HepG2 (cell line): ENCODE results near the gene EHD4. TPM values are rescaled to one million over a fixed set of nuclear protein-coding genes. Genes with fewer than 3 reads are reported as not detected.

ENCODE experiments used
- ATAC-seq: fragments of 200-7000 bp; cut with Tn5 transposase; 3 replicates; pipeline ENCODE4 v1.9.1; 2020; ENCODE audit warnings: mild to moderate bottlenecking, moderate library complexity
- BruUV-seq: library from RNA; stranded (reverse); fragments of 400-500 nt; replicated peaks from 2 replicates; lab custom pipeline; 2021; lab: Mats Ljungman, UMichigan
- CTCF ChIA-PET: fragments of 300-600 bp; formaldehyde crosslinking; extraction: SDS; loops from one replicate; lab custom pipeline; 2021; ENCODE audit warnings: low total read pairs, inconsistent platforms, low intra/inter-chr PET ratio; lab: Yijun Ruan, JAX
- POLR2A ChIA-PET: fragments of 350-600 bp; sonication (Branson Sonifier 250); formaldehyde crosslinking; loops from one replicate; lab custom pipeline; 2020; ENCODE audit warnings: antibody characterized with exemption, inconsistent platforms; lab: Yijun Ruan, JAX
- DNase-seq: peaks from one replicate; pipeline ENCODE4 v3.0.0-alpha.2; 2015; ENCODE audit warnings: low spot score
- FAIRE-seq: peaks from 3 replicates; lab custom pipeline; 2011; peaks lifted over from hg19 to GRCh38; lab: Jason Lieb, UNC
- H2AFZ ChIP-seq: one replicate; pipeline ENCODE4 v1.6.1; 2011; ENCODE audit warnings: low read length, inconsistent platforms
- H3K27ac ChIP-seq: fragments of 300-600 bp; 3 replicates; pipeline ENCODE4 v1.8.0; 2011; ENCODE audit warnings: mixed run types, mild to moderate bottlenecking, mixed read lengths, low read length, inconsistent platforms; ENCODE audit not compliant: insufficient read depth; ENCODE audit errors: extremely low read length
- H3K27me3 ChIP-seq, 2 experiments: fragments of 200-600 bp in 1 of 2; 2 replicates in 1 of 2; 3 replicates in 1 of 2; pipeline versions ENCODE4 v1.6.0 to v1.8.0; 2011; ENCODE audit warnings: low read length in 2 of 2, mild to moderate bottlenecking in 2 of 2, moderate library complexity in 2 of 2, inconsistent platforms in 1 of 2; ENCODE audit not compliant: insufficient read depth in 2 of 2, control insufficient read depth in 1 of 2
- H3K36me3 ChIP-seq, 2 experiments: fragments of 200-600 bp in 1 of 2; replicated peaks in 1 of 2; 2 replicates in 1 of 2; 3 replicates in 1 of 2; pipeline versions ENCODE4 v1.5.1 to v1.8.0; 2011; ENCODE audit warnings: low read length in 2 of 2, inconsistent platforms in 1 of 2; ENCODE audit not compliant: insufficient read depth in 2 of 2, control insufficient read depth in 1 of 2
- H3K4me1 ChIP-seq: 2 replicates; pipeline ENCODE4 v1.5.1; 2012; ENCODE audit warnings: low read length, inconsistent platforms; ENCODE audit not compliant: insufficient read depth
- H3K4me2 ChIP-seq: 2 replicates; pipeline ENCODE4 v1.6.0; 2011; ENCODE audit warnings: low read depth, low read length, inconsistent platforms
- H3K4me3 ChIP-seq, 3 experiments: fragments of 200-600 bp in 1 of 3; sonication (generic), shearing (Covaris generic) in 1 of 3; replicated peaks in 1 of 3; 2 replicates each; pipeline ENCODE4 v1.5.1; 2011 to 2016; ENCODE audit warnings: low read length in 3 of 3, inconsistent platforms in 2 of 3, low read depth in 2 of 3, mild to moderate bottlenecking in 2 of 3, control low read depth in 1 of 3, mixed read lengths in 1 of 3; ENCODE audit not compliant: insufficient read depth in 1 of 3
- H3K79me2 ChIP-seq: one replicate; pipeline ENCODE4 v1.6.1; 2011; ENCODE audit warnings: low read length, inconsistent platforms; ENCODE audit not compliant: insufficient read depth
- H3K9ac ChIP-seq: 2 replicates; pipeline ENCODE4 v1.6.0; 2011; ENCODE audit warnings: mild to moderate bottlenecking, low read depth, low read length, inconsistent platforms; ENCODE audit not compliant: insufficient read depth
- H3K9me3 ChIP-seq: 2 replicates; pipeline ENCODE4 v1.5.1; 2012; ENCODE audit warnings: mild to moderate bottlenecking, low read length
- H4K20me1 ChIP-seq: 2 replicates; pipeline ENCODE4 v1.6.0; 2011; ENCODE audit warnings: inconsistent platforms, mild to moderate bottlenecking, low read length, moderate library complexity; ENCODE audit not compliant: insufficient read depth
- ARID2 ChIP-seq: sonication (generic); formaldehyde crosslinking; IDR thresholded peaks from 2 replicates; pipeline ENCODE4 v1.8.1; 2022; ENCODE audit warnings: mild to moderate bottlenecking, missing genetic modification reagents, borderline replicate concordance
- ESRRA ChIP-seq: sonication (generic); formaldehyde crosslinking; IDR thresholded peaks from 2 replicates; pipeline ENCODE4 v1.5.1; 2020; ENCODE audit warnings: mild to moderate bottlenecking, low read depth, missing genetic modification reagents
- GFI1 ChIP-seq: sonication (generic); formaldehyde crosslinking; IDR thresholded peaks from 2 replicates; pipeline ENCODE4 v1.5.0; 2020; ENCODE audit warnings: missing genetic modification reagents, mild to moderate bottlenecking, borderline replicate concordance
- HHEX ChIP-seq: IDR thresholded peaks from 2 replicates; pipeline ENCODE4 v1.6.1; 2016; ENCODE audit warnings: control low read depth
- HINFP ChIP-seq: sonication (generic); formaldehyde crosslinking; IDR thresholded peaks from 2 replicates; pipeline ENCODE4 v1.4.0; 2020; ENCODE audit warnings: low read depth, mild to moderate bottlenecking, missing genetic modification reagents
- HOXD1 ChIP-seq: sonication (generic); formaldehyde crosslinking; IDR thresholded peaks from 2 replicates; pipeline ENCODE4 v1.5.0; 2020; ENCODE audit warnings: missing genetic modification reagents
- JUN ChIP-seq: sonication (generic); formaldehyde crosslinking; IDR thresholded peaks from 2 replicates; pipeline ENCODE4 v1.4.0; 2020; ENCODE audit warnings: mild to moderate bottlenecking, missing genetic modification reagents
- JUNB ChIP-seq: sonication (generic); formaldehyde crosslinking; IDR thresholded peaks from 2 replicates; pipeline ENCODE4 v1.8.0; 2022; ENCODE audit warnings: missing genetic modification reagents, mild to moderate bottlenecking, borderline replicate concordance
- KAT2B ChIP-seq: fragments of 150-350 bp; IDR thresholded peaks from 2 replicates; pipeline ENCODE4 v1.6.1; 2014; ENCODE audit warnings: low read depth, low read length, borderline replicate concordance
- POGZ ChIP-seq: sonication (generic); formaldehyde crosslinking; IDR thresholded peaks from 2 replicates; pipeline ENCODE4 v1.4.0; 2020; ENCODE audit warnings: mild to moderate bottlenecking, missing genetic modification reagents
- REXO4 ChIP-seq: sonication (generic); formaldehyde crosslinking; IDR thresholded peaks from 2 replicates; pipeline ENCODE4 v1.8.0; 2022; ENCODE audit warnings: missing genetic modification reagents, mild to moderate bottlenecking, borderline replicate concordance
- SNAPC4 ChIP-seq: sonication (generic); formaldehyde crosslinking; IDR thresholded peaks from 2 replicates; pipeline ENCODE4 v1.4.0; 2020; ENCODE audit warnings: mild to moderate bottlenecking, missing genetic modification reagents
- TCF7L2 ChIP-seq: IDR thresholded peaks from 2 replicates; pipeline ENCODE4 v1.6.1; 2011; ENCODE audit warnings: mild to moderate bottlenecking, low read depth, low read length, moderate library complexity
- ZFP1 ChIP-seq: IDR thresholded peaks from 2 replicates; pipeline ENCODE4 v1.6.1; 2016
- ZNF205 ChIP-seq: IDR thresholded peaks from 2 replicates; pipeline ENCODE4 v1.6.1; 2018; ENCODE audit warnings: missing biosample characterization, missing genetic modification reagents
- ZNF431 ChIP-seq: sonication (generic); formaldehyde crosslinking; IDR thresholded peaks from 2 replicates; pipeline ENCODE4 v1.9.0; 2022; ENCODE audit warnings: missing genetic modification reagents, low read depth, mild to moderate bottlenecking, borderline replicate concordance
- ZNF558 ChIP-seq: sonication (generic); formaldehyde crosslinking; IDR thresholded peaks from 2 replicates; pipeline ENCODE4 v1.9.0; 2022; ENCODE audit warnings: mild to moderate bottlenecking, missing genetic modification reagents, borderline replicate concordance
- ZNF772 ChIP-seq: sonication (generic); formaldehyde crosslinking; IDR thresholded peaks from 2 replicates; pipeline ENCODE4 v1.5.0; 2020; ENCODE audit warnings: mild to moderate bottlenecking, missing genetic modification reagents
- ZSCAN12 ChIP-seq: sonication (generic); formaldehyde crosslinking; IDR thresholded peaks from 2 replicates; pipeline ENCODE4 v1.9.0; 2021; ENCODE audit warnings: mild to moderate bottlenecking, missing genetic modification reagents
- ZSCAN21 ChIP-seq: sonication (generic); formaldehyde crosslinking; IDR thresholded peaks from 2 replicates; pipeline ENCODE4 v1.8.0; 2022; ENCODE audit warnings: mild to moderate bottlenecking, missing genetic modification reagents, moderate library complexity, borderline replicate concordance
- WGBS: methylation state at CpG from one replicate; pipeline ENCODE4 v1.1.6; 2017; ENCODE audit warnings: low lambda C conversion rate; 5-methylcytosine and 5-hydroxymethylcytosine counted together
- in situ Hi-C: cut with HindIII; loops from 2 replicates; pipeline ENCODE4 v1.10.0; 2017; ENCODE audit warnings: low pct_unique_long_range_greater_than_20kb; ENCODE audit not compliant: extremely low pct_ligation_motif_present
- intact Hi-C: fragments of 100-400 bp; cut with micrococcal nuclease; formaldehyde crosslinking; loops from one replicate; pipeline ENCODE4 v1.10.0; 2022; ENCODE audit not compliant: unreplicated experiment
- polyA plus RNA-seq, 8 experiments: library from polyadenylated mRNA; depleted of rRNA in 3 of 8; stranded (reverse) in 7 of 8; unstranded in 1 of 8; fragments of >200 nt; fragmentation: Illumina TruSeq in 4 of 8; extraction: Trizol in 4 of 8; gene quantifications; 2 replicates each; pipeline versions ENCODE4 v1.2.1 to v1.2.3, GENCODE V29; 2011 to 2016; ENCODE audit warnings: low read depth in 4 of 8, missing spikeins in 1 of 8, mixed read lengths in 1 of 8; ENCODE audit not compliant: insufficient read depth in 1 of 8
- total RNA-seq, 5 experiments: library from RNA; depleted of rRNA; stranded (reverse); fragments of >200 nt; fragmentation: Illumina TruSeq; extraction: Trizol; gene quantifications; 2 replicates each; pipeline ENCODE4 v1.2.3, GENCODE V29; 2016; ENCODE audit warnings: low read depth in 1 of 5

Gene EHD4
- total and polyA plus RNA-seq, 2 of the 13 experiments (the other 11 are each of a cell fraction or from before 2014, with no cell fraction given): 3.1 to 4.8 TPM

GRCh38 chr15:41990691-41991090 lies 18.3 kb upstream of the EHD4 start (continued):
- TF ChIP-seq HINFP (CRISPR knock-in tag) (no peak), SNAPC4 (CRISPR knock-in tag) (no peak), ESRRA (CRISPR knock-in tag) (no peak), JUN (CRISPR knock-in tag) (no peak)

- Histone ChIP-seq H3K4me3 (no peak overlapping the region), H4K20me1 (no peaks in the 10 kb centered on the region), H3K4me1 (peaks cover 11% of the 10 kb centered on the region), H3K79me2 (no peaks in the 10 kb centered on the region), H3K27me3 (peaks cover 7 to 64% of the 10 kb centered on the region in 2 experiments; a peak in 3 of 5 replicates), H3K36me3 (no peaks in the 10 kb centered on the region), H3K4me2 (no peak overlapping the region), H3K27ac (no peak overlapping the region), H3K9me3 (no peaks in the 10 kb centered on the region), H3K9ac (no peak overlapping the region), H2AFZ (no peak overlapping the region)
- in situ Hi-C loops (no loop called here), intact Hi-C loops (no loop called here)
- ATAC-seq: no peak
- 18% methylated on average over 5 of the region's 7 CpGs for WGBS
- no peak for FAIRE-seq
- DNase-seq: no peak
- POLR2A ChIA-PET: interaction anchor here (1.1 kb wide), 1 partner anchor 94 kb away, joined by 4 read pairs; no protein-coding TSS in a partner anchor
- CTCF ChIA-PET: interaction anchor here (1.1 to 3.4 kb wide), 3 partner anchors 68 to 144 kb away, joined by 5 to 39 read pairs (median 18); no protein-coding TSS in a partner anchor
- no TSS peak for BruUV-seq
- no peak for TF ChIP-seq ARID2 (CRISPR knock-in tag)
- TF ChIP-seq GFI1 (CRISPR knock-in tag): no peak
- TF ChIP-seq REXO4 (CRISPR knock-in tag): no peak
- no peak for TF ChIP-seq ZNF205 (CRISPR knock-in tag)
- no peak for TF ChIP-seq TCF7L2
- no peak for TF ChIP-seq ZNF558 (CRISPR knock-in tag)
- TF ChIP-seq POGZ (CRISPR knock-in tag): no peak
- no peak for TF ChIP-seq ZSCAN21 (CRISPR knock-in tag)
- TF ChIP-seq ZNF431 (CRISPR knock-in tag): no peak
- no peak for TF ChIP-seq ZSCAN12
- no peak for TF ChIP-seq HHEX
- no peak for TF ChIP-seq KAT2B
- no peak for TF ChIP-seq ZNF772 (CRISPR knock-in tag)
- no peak for TF ChIP-seq JUNB (CRISPR knock-in tag)
- no peak for TF ChIP-seq ZFP1
- TF ChIP-seq HOXD1: no peak
Observed at GRCh38 chr15:41990243-41990605, 17.9 kb upstream of the EHD4 start.
